ENCODE measurements around the gene TMC1. TPM values are rescaled to one million over a fixed set of nuclear protein-coding genes. Genes with fewer than 3 reads are reported as not detected.

Gene TMC1
- total and polyA plus RNA-seq, 2 of the 8 experiments (the other 6 are each of a cell fraction or from before 2014, with no cell fraction given) = 0.95 to 0.98 TPM

GRCh38 chr9:72592502-72593403 lies 71.3 kb downstream of the TMC1 start:
- peak overlapping the region; percentile 92 for H2AFZ ChIP-seq (ENCODE audit: low read length)
- H3K4me3 ChIP-seq (ENCODE audit: extremely low read depth in 1 of 4, insufficient read depth in 2 of 4, low read depth in 3 of 4, low read length in 4 of 4) = no peak overlapping the region
- H4K91ac ChIP-seq (replicated peaks; ENCODE audit: insufficient read length, low read length) = peak overlapping the region; percentile 2
- no peaks in the 10 kb centered on the region for H3K36me3 ChIP-seq (ENCODE audit: control insufficient read depth in 2 of 4, insufficient read depth in 4 of 4, low read length in 3 of 4)
- H3K4me1 ChIP-seq (replicated peaks in 1 of 4; ENCODE audit: control insufficient read depth in 3 of 4, insufficient read depth in 4 of 4, low read length in 3 of 4) = peaks cover 0 to 4% (median 0%) of the 10 kb centered on the region in 4 experiments; a peak in 2 of 7 replicates
- H3K79me2 ChIP-seq (ENCODE audit: control insufficient read depth in 1 of 2, insufficient read depth in 2 of 2, low read length in 2 of 2) = no peaks in the 10 kb centered on the region
- FAIRE-seq (peak; percentile 90), DNase-seq (ENCODE audit: low read depth in 1 of 2, low spot score in 2 of 2) (peak in 1 of 2 experiments; percentile 46)
- POLR2A ChIA-PET (ENCODE audit: partially characterized antibody) = no interaction called here
- no peak overlapping the region for H3K14ac ChIP-seq (ENCODE audit: insufficient read length)
- H3K79me1 ChIP-seq (ENCODE audit: low read depth, low read length) = no peaks in the 10 kb centered on the region
- H2BK120ac ChIP-seq (replicated peaks; ENCODE audit: low read depth, low read length) = peak overlapping the region; percentile 17
- no peak overlapping the region for H3K4me2 ChIP-seq (ENCODE audit: insufficient read depth in 1 of 2, low read depth in 2 of 2, low read length in 2 of 2)
- H3K9ac ChIP-seq (replicated peaks in 1 of 4; ENCODE audit: extremely low read depth in 1 of 4, low read depth in 3 of 4, low read length in 3 of 4) = no peak overlapping the region
- no peaks in the 10 kb centered on the region for H3K27me3 ChIP-seq (replicated peaks in 1 of 4; ENCODE audit: control insufficient read depth in 3 of 4, extremely low read depth in 1 of 4, insufficient read depth in 3 of 4, low read length in 3 of 4)
- H2BK5ac ChIP-seq (ENCODE audit: low read depth, low read length) = peak overlapping the region; percentile 62; the same call in 1 of the 2 replicates
- no peak overlapping the region for H3K56ac ChIP-seq (replicated peaks; ENCODE audit: insufficient read length, low read depth, low read length)
- H2BK15ac ChIP-seq (ENCODE audit: low read length) = peak overlapping the region; percentile 93
- 59% methylated on average over 5 of the region's 5 CpGs; no CpG with 5 or more reads in 1 of the 2 experiments for WGBS, 2 experiments (ENCODE audit: extremely low coverage in 1 of 2, insufficient coverage in 1 of 2, insufficient read length in 1 of 2, insufficient replicate concordance in 2 of 2, low coverage in 1 of 2, low lambda C conversion rate in 2 of 2, missing lambda C conversion rate in 1 of 2)
- peak overlapping the region; percentile 17; the same call in 1 of the 2 replicates for H3K18ac ChIP-seq (ENCODE audit: extremely low read depth, low read length)
- no peaks in the 10 kb centered on the region for H3K23me2 ChIP-seq (ENCODE audit: low read depth, low read length)
- H4K20me1 ChIP-seq (replicated peaks in 1 of 2; ENCODE audit: control insufficient read depth in 1 of 2, insufficient read depth in 2 of 2, low read length in 2 of 2) = no peaks in the 10 kb centered on the region
- no peaks in the 10 kb centered on the region for H3K9me3 ChIP-seq (ENCODE audit: insufficient read depth in 2 of 2, low read depth in 1 of 2, low read length in 1 of 2)
- no peak overlapping the region for H4K8ac ChIP-seq (ENCODE audit: extremely low read depth, insufficient read depth, low read length)
- no peak overlapping the region for H4K5ac ChIP-seq (ENCODE audit: insufficient read length, low read depth, low read length)
- H2BK12ac ChIP-seq (ENCODE audit: low read depth, low read length) = peak overlapping the region; percentile 62; the same call in 1 of the 2 replicates
- H2AK5ac ChIP-seq (ENCODE audit: low read depth, low read length) = no peak overlapping the region
- no peak overlapping the region for H3K27ac ChIP-seq (ENCODE audit: low read depth, low read length)
- CTCF ChIA-PET (ENCODE audit: partially characterized antibody) = interaction anchor here (0.7 to 2.0 kb wide), 34 partner anchors 8 to 317 kb away, joined by 3 to 13 read pairs (median 4); partner anchors contain the start of gene ZFAND5
- H3K4ac ChIP-seq (replicated peaks; ENCODE audit: insufficient read length, low read depth, low read length) = no peak overlapping the region
- no peak overlapping the region for H3K23ac ChIP-seq (ENCODE audit: insufficient read length)
- peak overlapping the region; percentile 95 for H2BK20ac ChIP-seq (ENCODE audit: low read length)
- peak; percentile 82 to 84 for TF ChIP-seq RAD21 (IDR thresholded peaks at IDR 0.05 in 1 of 2, conservative IDR thresholded peaks at IDR 0.05 in 1 of 2; ENCODE audit: low read depth in 2 of 2, low read length in 2 of 2)
- TF ChIP-seq TEAD4 (IDR thresholded peaks at IDR 0.05; ENCODE audit: low read depth, low read length) = 0 out of 2 replicates have a peak, but pooled peaks have one; percentile 22
- TF ChIP-seq NRF1 (IDR thresholded peaks at IDR 0.05; ENCODE audit: low read depth, low read length) = no peak
- no peak for TF ChIP-seq SP1 (IDR thresholded peaks at IDR 0.05; ENCODE audit: low read depth, low read length)
- TF ChIP-seq BACH1 (IDR thresholded peaks at IDR 0.05; ENCODE audit: low read length) = no peak
- no peak for TF ChIP-seq EP300 (IDR thresholded peaks at IDR 0.05; ENCODE audit: borderline replicate concordance in 1 of 2, low read depth in 2 of 2, low read length in 2 of 2)
- TF ChIP-seq POLR2AphosphoS5 (IDR thresholded peaks at IDR 0.05; ENCODE audit: low read depth, low read length) = no peak
- TF ChIP-seq, protein P1, sequence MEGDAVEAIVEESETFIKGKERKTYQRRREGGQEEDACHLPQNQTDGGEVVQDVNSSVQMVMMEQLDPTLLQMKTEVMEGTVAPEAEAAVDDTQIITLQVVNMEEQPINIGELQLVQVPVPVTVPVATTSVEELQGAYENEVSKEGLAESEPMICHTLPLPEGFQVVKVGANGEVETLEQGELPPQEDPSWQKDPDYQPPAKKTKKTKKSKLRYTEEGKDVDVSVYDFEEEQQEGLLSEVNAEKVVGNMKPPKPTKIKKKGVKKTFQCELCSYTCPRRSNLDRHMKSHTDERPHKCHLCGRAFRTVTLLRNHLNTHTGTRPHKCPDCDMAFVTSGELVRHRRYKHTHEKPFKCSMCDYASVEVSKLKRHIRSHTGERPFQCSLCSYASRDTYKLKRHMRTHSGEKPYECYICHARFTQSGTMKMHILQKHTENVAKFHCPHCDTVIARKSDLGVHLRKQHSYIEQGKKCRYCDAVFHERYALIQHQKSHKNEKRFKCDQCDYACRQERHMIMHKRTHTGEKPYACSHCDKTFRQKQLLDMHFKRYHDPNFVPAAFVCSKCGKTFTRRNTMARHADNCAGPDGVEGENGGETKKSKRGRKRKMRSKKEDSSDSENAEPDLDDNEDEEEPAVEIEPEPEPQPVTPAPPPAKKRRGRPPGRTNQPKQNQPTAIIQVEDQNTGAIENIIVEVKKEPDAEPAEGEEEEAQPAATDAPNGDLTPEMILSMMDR (IDR thresholded peaks at IDR 0.05; ENCODE audit: control extremely low read depth in 1 of 3, insufficient read depth in 1 of 3, low read depth in 1 of 3, low read length in 3 of 3) = peak in 2 of 3 experiments; percentile 59 to 68; a peak in 3 of 4 replicates

Measured in H1 (cell line).